GM23248 (cell line): ENCODE data around the gene GPATCH4.
"Not testable (repeated sequence)": the region's sequence is repeated elsewhere in the genome, so short reads cannot be mapped to it uniquely, and the experiment has no call there.

Source experiments
- EZH2 ChIP-seq: fragments of 200-600 bp; sonication (generic); IDR thresholded peaks from 2 replicates; pipeline ENCODE4 v1.6.1; 2018; ENCODE audit warnings: antibody characterized with exemption, mild to moderate bottlenecking; ENCODE audit not compliant: insufficient read depth, poor library complexity, severe bottlenecking
- EZH2phosphoT487 ChIP-seq: fragments of 200-600 bp; sonication (generic); IDR thresholded peaks from 2 replicates; pipeline ENCODE4 v1.6.1; 2018; ENCODE audit warnings: antibody characterized with exemption, moderate library complexity, mild to moderate bottlenecking, low read depth; ENCODE audit not compliant: insufficient read depth

- not testable (repeated sequence) for TF ChIP-seq EZH2, EZH2phosphoT487
Observed at GRCh38 chr1:156610072-156610471, 8.8 kb upstream of the GPATCH4 start.
